SK-N-SH (cell line): ENCODE measurements around the gene FCER2. TPM values are rescaled to one million over a fixed set of nuclear protein-coding genes. Genes with fewer than 3 reads are reported as not detected.

ENCODE experiments used
- CTCF ChIA-PET: fragments of 300-600, 350-600 bp; formaldehyde crosslinking; extraction: SDS; loops from one replicate; lab custom pipeline; 2021; lab: Yijun Ruan, JAX
- POLR2A ChIA-PET: fragments of 350-600 bp; sonication (Branson Sonifier 250); formaldehyde crosslinking; extraction: SDS; loops from one replicate; lab custom pipeline; 2020; ENCODE audit warnings: antibody characterized with exemption, inconsistent platforms; lab: Yijun Ruan, JAX
- DNase-seq: peaks from one replicate; pipeline ENCODE4 v3.0.0; 2012
- H2AFZ ChIP-seq: fragments of 200-600 bp; sonication (generic); 2 replicates; pipeline ENCODE4 v1.8.1; 2016; ENCODE audit warnings: antibody characterized with exemption, mild to moderate bottlenecking, low read depth
- H3F3A ChIP-seq: fragments of 200-600 bp; sonication (generic); replicated peaks from 2 replicates; pipeline ENCODE3; 2016; ENCODE audit warnings: antibody characterized with exemption, mild to moderate bottlenecking; ENCODE audit not compliant: insufficient read depth
- H3K27ac ChIP-seq, 2 experiments: fragments of 200-500 bp in 1 of 2; fragments of 200-600 bp in 1 of 2; sonication (Bioruptor generic) in 1 of 2; sonication (generic), shearing (Covaris generic) in 1 of 2; 2 replicates each; pipeline versions ENCODE4 v1.5.1 to v1.6.1; 2014 to 2016; ENCODE audit warnings: low read depth in 2 of 2, inconsistent platforms in 1 of 2, low read length in 1 of 2, mild to moderate bottlenecking in 1 of 2, mixed read lengths in 1 of 2
- H3K27me3 ChIP-seq: fragments of 200-600 bp; sonication (generic), shearing (Covaris generic); 2 replicates; pipeline ENCODE4 v1.6.1; 2016; ENCODE audit warnings: mixed run types; ENCODE audit not compliant: insufficient read depth
- H3K36me3 ChIP-seq, 2 experiments: fragments of 200-500 bp in 1 of 2; fragments of 200-600 bp in 1 of 2; sonication (Bioruptor generic) in 1 of 2; sonication (generic) in 1 of 2; replicated peaks in 1 of 2; 2 replicates each; pipeline versions ENCODE3 to v1.5.1; 2014 to 2016; ENCODE audit warnings: low read length in 1 of 2, mild to moderate bottlenecking in 1 of 2; ENCODE audit not compliant: insufficient read depth in 2 of 2, control insufficient read depth in 1 of 2
- H3K4me1 ChIP-seq, 2 experiments: fragments of 200-500 bp in 1 of 2; fragments of 200-600 bp in 1 of 2; sonication (Bioruptor generic) in 1 of 2; sonication (generic), shearing (Covaris generic) in 1 of 2; 2 replicates each; pipeline versions ENCODE4 v1.5.1 to v1.6.1; 2014 to 2016; ENCODE audit warnings: low read depth in 1 of 2, low read length in 1 of 2, mixed run types in 1 of 2; ENCODE audit not compliant: insufficient read depth in 2 of 2, control insufficient read depth in 1 of 2
- H3K4me2 ChIP-seq: fragments of 200-600 bp; sonication (generic), shearing (Covaris generic); 2 replicates; pipeline ENCODE4 v1.6.1; 2017; ENCODE audit warnings: mixed run types
- H3K4me3 ChIP-seq, 2 experiments: fragments of 200-500 bp in 1 of 2; fragments of 200-600 bp in 1 of 2; sonication (Bioruptor generic) in 1 of 2; sonication (generic), shearing (Covaris generic) in 1 of 2; 2 replicates each; pipeline versions ENCODE4 v1.5.1 to v1.8.1; 2014 to 2016; ENCODE audit warnings: low read depth in 2 of 2, inconsistent platforms in 1 of 2, low read length in 1 of 2, mild to moderate bottlenecking in 1 of 2, mixed read lengths in 1 of 2, moderate library complexity in 1 of 2
- H3K79me2 ChIP-seq: fragments of 200-600 bp; sonication (generic); 2 replicates; pipeline ENCODE4 v1.8.1; 2017; ENCODE audit warnings: mild to moderate bottlenecking; ENCODE audit not compliant: insufficient read depth
- H3K9ac ChIP-seq: fragments of 200-600 bp; sonication (generic); 2 replicates; pipeline ENCODE4 v1.6.1; 2017; ENCODE audit warnings: mixed run types
- H3K9me2 ChIP-seq: fragments of 200-600 bp; sonication (generic); 2 replicates; pipeline ENCODE4 v1.6.1; 2017; ENCODE audit warnings: mixed run types
- H3K9me3 ChIP-seq: fragments of 200-600 bp; sonication (generic); 2 replicates; pipeline ENCODE4 v1.6.1; 2017; ENCODE audit warnings: mixed run types, mild to moderate bottlenecking, moderate library complexity
- H4K20me1 ChIP-seq: fragments of 200-600 bp; sonication (generic); 2 replicates; pipeline ENCODE4 v1.6.1; 2017; ENCODE audit warnings: mild to moderate bottlenecking, mixed run types; ENCODE audit not compliant: insufficient read depth
- ELF1 ChIP-seq: IDR thresholded peaks from 2 replicates; pipeline ENCODE4 v1.4.0; 2012
- EZH2phosphoT487 ChIP-seq: fragments of 200-600 bp; sonication (generic); IDR thresholded peaks from 2 replicates; pipeline ENCODE4 v1.6.1; 2017; ENCODE audit warnings: low read depth, mixed run types, mild to moderate bottlenecking, antibody characterized with exemption, moderate library complexity, borderline replicate concordance
- NFIC ChIP-seq: IDR thresholded peaks from 2 replicates; pipeline ENCODE4 v1.4.0; 2012; ENCODE audit warnings: borderline replicate concordance
- NRF1 ChIP-seq: IDR thresholded peaks from 2 replicates; pipeline ENCODE4 v1.6.1; 2012; ENCODE audit warnings: low read depth, mild to moderate bottlenecking, low read length
- POLR2AphosphoS5 ChIP-seq: IDR thresholded peaks from 2 replicates; pipeline ENCODE4 v1.6.1; 2012; ENCODE audit warnings: low read depth, low read length
- RAD21 ChIP-seq: IDR thresholded peaks from 2 replicates; pipeline ENCODE4 v1.6.1; 2012; ENCODE audit warnings: mild to moderate bottlenecking, low read length
- WGBS: methylation state at CpG from one replicate; pipeline ENCODE4 v1.1.6; 2017; ENCODE audit warnings: low lambda C conversion rate; 5-methylcytosine and 5-hydroxymethylcytosine counted together
- polyA plus RNA-seq, 3 experiments: library from polyadenylated mRNA; depleted of rRNA; stranded (reverse); fragments of >200 nt; gene quantifications; 2 replicates each; pipeline ENCODE4 v1.2.3, GENCODE V29; 2012
- TF ChIP-seq, protein P1 (sequence below): IDR thresholded peaks from 2 replicates; pipeline ENCODE4 v1.6.1; 2012; ENCODE audit warnings: mild to moderate bottlenecking, low read depth, low read length, moderate library complexity
- TF ChIP-seq, protein P2 (sequence below): fragments of 200-600 bp; sonication (generic); IDR thresholded peaks from 2 replicates; pipeline ENCODE4 v1.6.1; 2017; ENCODE audit warnings: antibody characterized with exemption, mild to moderate bottlenecking, moderate library complexity

FCER2 gene
- polyA plus RNA-seq, 1 of the 3 experiments (the other 2 are of a cell fraction) = not detected

DNA sequence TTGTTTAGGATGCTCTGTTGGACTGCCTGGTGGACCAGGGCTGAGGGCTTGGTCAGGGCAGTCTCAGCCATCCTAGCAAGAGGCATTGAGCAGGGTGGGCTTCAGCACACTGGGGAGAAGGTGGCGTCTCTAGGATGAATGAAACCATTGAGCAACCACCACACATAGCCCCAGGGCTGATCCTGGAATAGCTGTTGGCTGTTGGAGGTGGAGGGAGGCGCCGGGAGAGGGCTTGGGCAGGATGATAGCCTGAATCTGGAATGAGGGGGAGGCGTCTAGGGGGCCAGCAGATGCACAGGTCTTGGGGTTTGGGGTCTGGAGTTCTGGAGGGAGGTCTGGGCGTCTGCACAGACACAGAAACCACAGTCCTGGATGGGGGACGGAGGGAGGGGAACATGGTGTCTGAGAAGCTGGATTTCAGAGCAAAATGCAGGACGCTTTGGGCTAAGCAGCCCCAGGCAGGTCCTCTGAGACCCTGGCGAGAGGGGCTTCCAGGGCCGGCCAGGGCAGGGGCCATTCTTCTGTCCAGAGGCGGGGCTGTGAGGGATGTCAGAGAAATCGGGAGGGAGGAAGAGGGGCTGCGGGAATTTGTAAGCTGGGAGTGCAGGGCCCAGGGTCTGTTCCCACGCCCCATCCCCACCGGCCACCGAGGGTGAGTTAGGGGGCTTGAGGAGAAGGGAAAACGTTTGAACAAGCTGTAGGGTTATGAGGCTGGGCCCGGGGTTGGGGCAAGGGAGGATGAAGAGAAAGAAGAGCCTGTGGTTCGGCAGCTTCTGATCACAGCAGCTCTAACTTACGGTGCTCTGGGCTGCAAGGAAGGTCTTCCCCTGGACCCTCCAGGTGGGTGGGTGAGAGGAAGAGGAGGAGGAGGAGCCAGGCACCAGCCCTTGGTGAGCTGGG lies 16.1 kb downstream of the FCER2 start:
- Histone ChIP-seq H3K9ac (no peak overlapping the region), H3K9me2 (no peaks in the 10 kb centered on the region), H4K20me1 (no peaks in the 10 kb centered on the region), H3K79me2 (peaks cover 13% of the 10 kb centered on the region), H3K27ac (no peak overlapping the region), H3K27me3 (peaks cover 19% of the 10 kb centered on the region; the same call in 1 of the 2 replicates), H2AFZ (no peak overlapping the region), H3K4me3 (no peak overlapping the region), H3K4me2 (no peak overlapping the region), H3K36me3 (peaks cover 5 to 6% of the 10 kb centered on the region in 2 experiments), H3F3A (no peaks in the 10 kb centered on the region), H3K4me1 (peaks cover 0 to 9% of the 10 kb centered on the region in 2 experiments; a peak in 1 of 4 replicates), H3K9me3 (no peaks in the 10 kb centered on the region)
- no peak for TF ChIP-seq RAD21
- no peak for TF ChIP-seq POLR2AphosphoS5
- TF ChIP-seq, protein P1, sequence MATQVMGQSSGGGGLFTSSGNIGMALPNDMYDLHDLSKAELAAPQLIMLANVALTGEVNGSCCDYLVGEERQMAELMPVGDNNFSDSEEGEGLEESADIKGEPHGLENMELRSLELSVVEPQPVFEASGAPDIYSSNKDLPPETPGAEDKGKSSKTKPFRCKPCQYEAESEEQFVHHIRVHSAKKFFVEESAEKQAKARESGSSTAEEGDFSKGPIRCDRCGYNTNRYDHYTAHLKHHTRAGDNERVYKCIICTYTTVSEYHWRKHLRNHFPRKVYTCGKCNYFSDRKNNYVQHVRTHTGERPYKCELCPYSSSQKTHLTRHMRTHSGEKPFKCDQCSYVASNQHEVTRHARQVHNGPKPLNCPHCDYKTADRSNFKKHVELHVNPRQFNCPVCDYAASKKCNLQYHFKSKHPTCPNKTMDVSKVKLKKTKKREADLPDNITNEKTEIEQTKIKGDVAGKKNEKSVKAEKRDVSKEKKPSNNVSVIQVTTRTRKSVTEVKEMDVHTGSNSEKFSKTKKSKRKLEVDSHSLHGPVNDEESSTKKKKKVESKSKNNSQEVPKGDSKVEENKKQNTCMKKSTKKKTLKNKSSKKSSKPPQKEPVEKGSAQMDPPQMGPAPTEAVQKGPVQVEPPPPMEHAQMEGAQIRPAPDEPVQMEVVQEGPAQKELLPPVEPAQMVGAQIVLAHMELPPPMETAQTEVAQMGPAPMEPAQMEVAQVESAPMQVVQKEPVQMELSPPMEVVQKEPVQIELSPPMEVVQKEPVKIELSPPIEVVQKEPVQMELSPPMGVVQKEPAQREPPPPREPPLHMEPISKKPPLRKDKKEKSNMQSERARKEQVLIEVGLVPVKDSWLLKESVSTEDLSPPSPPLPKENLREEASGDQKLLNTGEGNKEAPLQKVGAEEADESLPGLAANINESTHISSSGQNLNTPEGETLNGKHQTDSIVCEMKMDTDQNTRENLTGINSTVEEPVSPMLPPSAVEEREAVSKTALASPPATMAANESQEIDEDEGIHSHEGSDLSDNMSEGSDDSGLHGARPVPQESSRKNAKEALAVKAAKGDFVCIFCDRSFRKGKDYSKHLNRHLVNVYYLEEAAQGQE = no peak
- no peak for TF ChIP-seq EZH2phosphoT487
- TF ChIP-seq, protein P2, sequence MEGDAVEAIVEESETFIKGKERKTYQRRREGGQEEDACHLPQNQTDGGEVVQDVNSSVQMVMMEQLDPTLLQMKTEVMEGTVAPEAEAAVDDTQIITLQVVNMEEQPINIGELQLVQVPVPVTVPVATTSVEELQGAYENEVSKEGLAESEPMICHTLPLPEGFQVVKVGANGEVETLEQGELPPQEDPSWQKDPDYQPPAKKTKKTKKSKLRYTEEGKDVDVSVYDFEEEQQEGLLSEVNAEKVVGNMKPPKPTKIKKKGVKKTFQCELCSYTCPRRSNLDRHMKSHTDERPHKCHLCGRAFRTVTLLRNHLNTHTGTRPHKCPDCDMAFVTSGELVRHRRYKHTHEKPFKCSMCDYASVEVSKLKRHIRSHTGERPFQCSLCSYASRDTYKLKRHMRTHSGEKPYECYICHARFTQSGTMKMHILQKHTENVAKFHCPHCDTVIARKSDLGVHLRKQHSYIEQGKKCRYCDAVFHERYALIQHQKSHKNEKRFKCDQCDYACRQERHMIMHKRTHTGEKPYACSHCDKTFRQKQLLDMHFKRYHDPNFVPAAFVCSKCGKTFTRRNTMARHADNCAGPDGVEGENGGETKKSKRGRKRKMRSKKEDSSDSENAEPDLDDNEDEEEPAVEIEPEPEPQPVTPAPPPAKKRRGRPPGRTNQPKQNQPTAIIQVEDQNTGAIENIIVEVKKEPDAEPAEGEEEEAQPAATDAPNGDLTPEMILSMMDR = no peak
- TF ChIP-seq NFIC = no peak
- no peak for TF ChIP-seq ELF1
- no peak for TF ChIP-seq NRF1
- POLR2A ChIA-PET = no interaction called here
- 46% methylated on average over 18 of the region's 19 CpGs for WGBS
- CTCF ChIA-PET = interaction anchor here (0.7 to 8.2 kb wide), 4 partner anchors 33 to 331 kb away, joined by 3 to 171 read pairs (median 7); no protein-coding TSS in a partner anchor
- DNase-seq = no peak
